ENCODE results near the gene PSKH1. TPM values are rescaled to one million over a fixed set of nuclear protein-coding genes. Genes with fewer than 3 reads are reported as not detected.

The PSKH1 gene
- total and polyA plus RNA-seq, 9 of the 15 experiments (the other 6 are each of a cell fraction or from before 2014, with no cell fraction given): 0.96 to 20.9 (median 9.4) TPM

GRCh38 chr16:67935402-67936123 is 42.5 kb downstream of the PSKH1 start (continued):
- TF ChIP-seq THAP12 (CRISPR knock-in tag; IDR thresholded peaks at IDR 0.05) (peak; percentile 73; the same call in 1 of the 2 replicates), HMGN3 (IDR thresholded peaks at IDR 0.05; ENCODE audit: borderline replicate concordance, extremely low read depth, insufficient read length, low read depth, low read length) (peak; percentile 95), EWSR1 (IDR thresholded peaks at IDR 0.05; ENCODE audit: borderline replicate concordance, low read depth, partially characterized antibody) (no peak), SNRNP70 (optimal IDR thresholded peaks at IDR 0.05; ENCODE audit: low read depth, low read length) (no peak), THAP7 (CRISPR knock-in tag; IDR thresholded peaks at IDR 0.05) (no peak), ZNF785 (CRISPR knock-in tag; IDR thresholded peaks at IDR 0.05) (no peak), CREB3L1 (IDR thresholded peaks at IDR 0.05; ENCODE audit: borderline replicate concordance, low read depth) (0 out of 2 replicates have a peak, but pooled peaks have one; percentile 19), GABPB1 (CRISPR knock-in tag; IDR thresholded peaks at IDR 0.05) (peak; percentile 95), ID3 (CRISPR knock-in tag; IDR thresholded peaks at IDR 0.05) (no peak), ID3 (tag; IDR thresholded peaks at IDR 0.05) (no peak), CREB1 (IDR thresholded peaks at IDR 0.05) (peak; percentile 34), CREB1 (CRISPR knock-in tag; IDR thresholded peaks at IDR 0.05) (peak; percentile 47; the same call in 1 of the 2 replicates), MNT (conservative IDR thresholded peaks at IDR 0.05) (peak; percentile 97 to 99), CBFB (CRISPR knock-in tag; IDR thresholded peaks at IDR 0.05) (peak; percentile 88; the same call in 1 of the 2 replicates), PBX2 (CRISPR knock-in tag; IDR thresholded peaks at IDR 0.05; ENCODE audit: low read depth) (peak; percentile 60), PBX2 (tag; conservative IDR thresholded peaks at IDR 0.05; ENCODE audit: low read depth) (peak; percentile 91)
